ENCODE results near the gene SLC30A2. TPM values are rescaled to one million over a fixed set of nuclear protein-coding genes. Genes with fewer than 3 reads are reported as not detected.

The SLC30A2 gene
- total RNA-seq, 1 experiment from 2014 or later, result 0.23 TPM

DNA sequence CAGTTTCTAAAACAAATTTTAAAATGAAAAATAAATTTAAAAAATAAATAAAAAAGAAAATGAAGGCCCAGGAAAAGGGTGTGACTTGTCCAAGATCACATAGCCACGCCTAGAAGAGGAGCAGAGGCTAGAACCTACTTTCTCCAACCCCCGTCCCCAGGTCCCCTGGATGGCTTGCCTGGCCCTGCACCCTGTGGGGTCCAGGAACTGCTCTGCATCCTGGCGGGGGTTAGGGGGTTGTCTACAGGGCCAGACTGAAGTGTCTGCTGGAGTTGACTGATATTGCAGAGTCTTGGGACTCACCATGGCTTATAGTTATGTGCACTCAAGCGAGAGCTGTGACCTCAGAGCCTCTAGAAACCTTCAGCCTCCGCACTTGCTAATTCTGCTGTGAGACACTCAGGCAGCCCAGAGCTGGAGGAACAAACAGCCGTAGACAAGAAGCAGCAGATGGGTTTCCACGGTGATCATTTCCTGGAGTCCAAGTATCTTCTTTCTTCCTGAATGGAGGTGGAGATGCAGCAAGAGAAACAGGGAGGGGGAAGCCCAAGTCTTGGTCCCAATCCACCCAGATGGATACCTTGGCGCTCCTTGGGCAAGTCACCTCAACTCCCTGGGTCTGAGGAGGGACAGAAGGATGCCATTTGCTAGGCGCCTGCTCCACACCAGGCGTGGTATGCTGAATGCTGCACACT, 29.5 kb downstream of the SLC30A2 start:
- Histone ChIP-seq H3K4me3 (ENCODE audit: low read depth in 2 of 2, low read length in 2 of 2) (no peak overlapping the region), H3K27me3 (ENCODE audit: control insufficient read depth, insufficient read depth, low read length) (no peaks in the 10 kb centered on the region), H3K4me1 (ENCODE audit: control insufficient read depth, insufficient read depth, low read length) (0 out of 2 replicates have a peak, but pooled peaks cover 3% of the 10 kb centered on the region), H3K36me3 (ENCODE audit: control insufficient read depth, insufficient read depth, low read length) (no peaks in the 10 kb centered on the region), H3K27ac (ENCODE audit: low read length) (no peak overlapping the region), H3K9me3 (ENCODE audit: control insufficient read depth, insufficient read depth, low read depth, low read length) (no peaks in the 10 kb centered on the region)
- DNase-seq (ENCODE audit: low read depth, low spot score), result no peak
- POLR2A ChIA-PET, result no interaction called here
- intact Hi-C loops (cut with micrococcal nuclease; ENCODE audit: unreplicated experiment) (no loop called here), in situ Hi-C loops (cut with HindIII; ENCODE audit: low pct_unique_long_range_greater_than_20kb, low sequenced_read_pairs) (no loop called here)
- CTCF ChIA-PET, result interaction anchor here (0.6 kb wide), 1 partner anchor 11 kb away, joined by 10 read pairs; no protein-coding TSS in a partner anchor
- no TSS peak for BruUV-seq (replicated peaks)
- ATAC-seq, result no peak
- no peak for TF ChIP-seq POLR2AphosphoS5 (IDR thresholded peaks at IDR 0.05; ENCODE audit: low read depth, low read length)
- no peak for TF ChIP-seq SIN3A (IDR thresholded peaks at IDR 0.05; ENCODE audit: borderline replicate concordance, insufficient read depth, low read depth, low read length)
- TF ChIP-seq, protein P1, sequence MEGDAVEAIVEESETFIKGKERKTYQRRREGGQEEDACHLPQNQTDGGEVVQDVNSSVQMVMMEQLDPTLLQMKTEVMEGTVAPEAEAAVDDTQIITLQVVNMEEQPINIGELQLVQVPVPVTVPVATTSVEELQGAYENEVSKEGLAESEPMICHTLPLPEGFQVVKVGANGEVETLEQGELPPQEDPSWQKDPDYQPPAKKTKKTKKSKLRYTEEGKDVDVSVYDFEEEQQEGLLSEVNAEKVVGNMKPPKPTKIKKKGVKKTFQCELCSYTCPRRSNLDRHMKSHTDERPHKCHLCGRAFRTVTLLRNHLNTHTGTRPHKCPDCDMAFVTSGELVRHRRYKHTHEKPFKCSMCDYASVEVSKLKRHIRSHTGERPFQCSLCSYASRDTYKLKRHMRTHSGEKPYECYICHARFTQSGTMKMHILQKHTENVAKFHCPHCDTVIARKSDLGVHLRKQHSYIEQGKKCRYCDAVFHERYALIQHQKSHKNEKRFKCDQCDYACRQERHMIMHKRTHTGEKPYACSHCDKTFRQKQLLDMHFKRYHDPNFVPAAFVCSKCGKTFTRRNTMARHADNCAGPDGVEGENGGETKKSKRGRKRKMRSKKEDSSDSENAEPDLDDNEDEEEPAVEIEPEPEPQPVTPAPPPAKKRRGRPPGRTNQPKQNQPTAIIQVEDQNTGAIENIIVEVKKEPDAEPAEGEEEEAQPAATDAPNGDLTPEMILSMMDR (IDR thresholded peaks at IDR 0.05), result no peak
- TF ChIP-seq, protein P2, sequence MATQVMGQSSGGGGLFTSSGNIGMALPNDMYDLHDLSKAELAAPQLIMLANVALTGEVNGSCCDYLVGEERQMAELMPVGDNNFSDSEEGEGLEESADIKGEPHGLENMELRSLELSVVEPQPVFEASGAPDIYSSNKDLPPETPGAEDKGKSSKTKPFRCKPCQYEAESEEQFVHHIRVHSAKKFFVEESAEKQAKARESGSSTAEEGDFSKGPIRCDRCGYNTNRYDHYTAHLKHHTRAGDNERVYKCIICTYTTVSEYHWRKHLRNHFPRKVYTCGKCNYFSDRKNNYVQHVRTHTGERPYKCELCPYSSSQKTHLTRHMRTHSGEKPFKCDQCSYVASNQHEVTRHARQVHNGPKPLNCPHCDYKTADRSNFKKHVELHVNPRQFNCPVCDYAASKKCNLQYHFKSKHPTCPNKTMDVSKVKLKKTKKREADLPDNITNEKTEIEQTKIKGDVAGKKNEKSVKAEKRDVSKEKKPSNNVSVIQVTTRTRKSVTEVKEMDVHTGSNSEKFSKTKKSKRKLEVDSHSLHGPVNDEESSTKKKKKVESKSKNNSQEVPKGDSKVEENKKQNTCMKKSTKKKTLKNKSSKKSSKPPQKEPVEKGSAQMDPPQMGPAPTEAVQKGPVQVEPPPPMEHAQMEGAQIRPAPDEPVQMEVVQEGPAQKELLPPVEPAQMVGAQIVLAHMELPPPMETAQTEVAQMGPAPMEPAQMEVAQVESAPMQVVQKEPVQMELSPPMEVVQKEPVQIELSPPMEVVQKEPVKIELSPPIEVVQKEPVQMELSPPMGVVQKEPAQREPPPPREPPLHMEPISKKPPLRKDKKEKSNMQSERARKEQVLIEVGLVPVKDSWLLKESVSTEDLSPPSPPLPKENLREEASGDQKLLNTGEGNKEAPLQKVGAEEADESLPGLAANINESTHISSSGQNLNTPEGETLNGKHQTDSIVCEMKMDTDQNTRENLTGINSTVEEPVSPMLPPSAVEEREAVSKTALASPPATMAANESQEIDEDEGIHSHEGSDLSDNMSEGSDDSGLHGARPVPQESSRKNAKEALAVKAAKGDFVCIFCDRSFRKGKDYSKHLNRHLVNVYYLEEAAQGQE (IDR thresholded peaks at IDR 0.05; ENCODE audit: insufficient read depth in 1 of 2, low read depth in 2 of 2, low read length in 1 of 2), result no peak

DNA sequence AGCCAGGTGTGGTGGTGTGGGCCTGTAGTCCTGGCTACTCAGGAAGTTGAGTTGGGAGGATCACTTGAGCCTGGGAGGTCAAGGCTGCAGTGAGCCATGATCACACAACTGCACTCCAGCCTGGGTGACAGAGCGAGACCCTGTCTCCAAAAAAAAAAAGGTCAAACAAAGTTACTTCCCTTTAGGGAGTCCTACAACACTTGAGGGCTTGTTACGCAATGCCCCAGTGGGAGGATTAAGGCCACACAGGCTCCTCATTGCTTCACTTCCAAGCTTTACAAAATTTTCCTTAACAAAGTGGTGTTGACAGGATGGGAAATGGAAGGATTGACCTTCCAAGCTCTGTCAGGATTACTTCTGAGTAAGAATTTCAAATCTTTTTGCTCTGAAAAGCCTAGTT, 30.6 kb downstream of the SLC30A2 start:
- H3K27ac ChIP-seq (ENCODE audit: low read length), result no peak overlapping the region
- H3K27me3 ChIP-seq (ENCODE audit: control insufficient read depth, insufficient read depth, low read length), result no peaks in the 10 kb centered on the region
- H3K4me1 ChIP-seq (ENCODE audit: control insufficient read depth, insufficient read depth, low read length), result 0 out of 2 replicates have a peak, but pooled peaks cover 3% of the 10 kb centered on the region
- no peak for ATAC-seq
- no peaks in the 10 kb centered on the region for H3K9me3 ChIP-seq (ENCODE audit: control insufficient read depth, insufficient read depth, low read depth, low read length)
- in situ Hi-C loops (cut with HindIII; ENCODE audit: low pct_unique_long_range_greater_than_20kb, low sequenced_read_pairs) (no loop called here), intact Hi-C loops (cut with micrococcal nuclease; ENCODE audit: unreplicated experiment) (no loop called here)
- no peaks in the 10 kb centered on the region for H3K36me3 ChIP-seq (ENCODE audit: control insufficient read depth, insufficient read depth, low read length)
- ChIA-PET CTCF (no interaction called here), POLR2A (no interaction called here)
- BruUV-seq (replicated peaks), result no TSS peak
- no peak overlapping the region for H3K4me3 ChIP-seq (ENCODE audit: low read depth in 2 of 2, low read length in 2 of 2)
- no peak for TF ChIP-seq SIN3A (IDR thresholded peaks at IDR 0.05; ENCODE audit: borderline replicate concordance, insufficient read depth, low read depth, low read length)
- TF ChIP-seq, protein P1 (IDR thresholded peaks at IDR 0.05), result no peak
- TF ChIP-seq, protein P2 (IDR thresholded peaks at IDR 0.05; ENCODE audit: insufficient read depth in 1 of 2, low read depth in 2 of 2, low read length in 1 of 2), result no peak
- TF ChIP-seq TCF7L2 (IDR thresholded peaks at IDR 0.05; ENCODE audit: low read depth, low read length), result no peak
- TF ChIP-seq POLR2AphosphoS5 (IDR thresholded peaks at IDR 0.05; ENCODE audit: low read depth, low read length), result no peak
- DNase-seq (ENCODE audit: low read depth, low spot score), result no peak
